SK-N-SH treated with all-trans-retinoic acid at 6 μM for 48 hours (cell line): ENCODE results near the gene SPTB.

Source experiments
- ATAC-seq: fragments of 200-7000 bp; cut with Tn5 transposase; 3 replicates; pipeline ENCODE4 v1.9.1; 2020; ENCODE audit warnings: mild to moderate bottlenecking, moderate library complexity
- BACH2 ChIP-seq: fragments of 250-450 bp; sonication (Bioruptor Pico); IDR thresholded peaks from 2 replicates; pipeline ENCODE4 v1.9.0; 2021; ENCODE audit warnings: mild to moderate bottlenecking, borderline replicate concordance
- CSDC2 ChIP-seq: fragments of 250-450 bp; sonication (Bioruptor Pico); IDR thresholded peaks from 2 replicates; pipeline ENCODE4 v1.5.0; 2020; ENCODE audit warnings: mild to moderate bottlenecking, moderate library complexity
- CSRNP3 ChIP-seq: fragments of 250-450 bp; sonication (Bioruptor Pico); IDR thresholded peaks from 2 replicates; pipeline ENCODE4 v1.5.1; 2021; ENCODE audit warnings: mild to moderate bottlenecking, moderate library complexity
- ESRRG ChIP-seq: fragments of 250-450 bp; sonication (Bioruptor Pico); IDR thresholded peaks from 2 replicates; pipeline ENCODE4 v1.6.1; 2021; ENCODE audit warnings: mild to moderate bottlenecking
- GLIS3 ChIP-seq: fragments of 250-450 bp; sonication (Bioruptor Pico); IDR thresholded peaks from 2 replicates; pipeline ENCODE4 v1.5.0; 2020; ENCODE audit warnings: mild to moderate bottlenecking, moderate library complexity
- ISL1 ChIP-seq: fragments of 250-450 bp; sonication (Bioruptor Pico); IDR thresholded peaks from 2 replicates; pipeline ENCODE4 v2.1.2; 2022; ENCODE audit warnings: mild to moderate bottlenecking, moderate library complexity
- OSR1 ChIP-seq: fragments of 250-450 bp; sonication (Bioruptor Pico); IDR thresholded peaks from 2 replicates; pipeline ENCODE4 v1.8.0; 2022; ENCODE audit warnings: moderate library complexity, mild to moderate bottlenecking, inconsistent platforms
- RARB ChIP-seq: fragments of 250-450 bp; sonication (Bioruptor Pico); IDR thresholded peaks from 2 replicates; pipeline ENCODE4 v1.8.0; 2021; ENCODE audit warnings: mild to moderate bottlenecking, moderate library complexity
- SNAI2 ChIP-seq: fragments of 250-450 bp; sonication (Bioruptor Pico); IDR thresholded peaks from 2 replicates; pipeline ENCODE4 v1.5.0; 2020; ENCODE audit warnings: mild to moderate bottlenecking, moderate library complexity
- TCF4 ChIP-seq: fragments of 250-450 bp; sonication (Bioruptor Pico); IDR thresholded peaks from 2 replicates; pipeline ENCODE4 v1.8.0; 2021; ENCODE audit warnings: mild to moderate bottlenecking, moderate library complexity, borderline replicate concordance
- TOX ChIP-seq: fragments of 250-450 bp; sonication (Bioruptor Pico); IDR thresholded peaks from 2 replicates; pipeline ENCODE4 v1.8.0; 2021; ENCODE audit warnings: mild to moderate bottlenecking, moderate library complexity, borderline replicate concordance
- TSHZ2 ChIP-seq: fragments of 250-450 bp; sonication (Bioruptor Pico); IDR thresholded peaks from 2 replicates; pipeline ENCODE4 v1.5.0; 2020; ENCODE audit warnings: mild to moderate bottlenecking, moderate library complexity
- ZFP3 ChIP-seq: fragments of 250-450 bp; sonication (Bioruptor Pico); IDR thresholded peaks from 2 replicates; pipeline ENCODE4 v1.5.0; 2020; ENCODE audit warnings: mild to moderate bottlenecking, moderate library complexity
- ZFP30 ChIP-seq: fragments of 450-650 bp; formaldehyde crosslinking; IDR thresholded peaks from 2 replicates; pipeline ENCODE4 v1.5.0; 2022; ENCODE audit warnings: mild to moderate bottlenecking, moderate library complexity
- ZNF565 ChIP-seq: fragments of 450-650 bp; formaldehyde crosslinking; conservative IDR thresholded peaks from 2 replicates; pipeline ENCODE4 v1.5.0; 2020; ENCODE audit warnings: low read depth, mild to moderate bottlenecking, moderate library complexity
- ZNF70 ChIP-seq: fragments of 450-650 bp; formaldehyde crosslinking; IDR thresholded peaks from 2 replicates; pipeline ENCODE4 v1.5.0; 2020; ENCODE audit warnings: mild to moderate bottlenecking, moderate library complexity
- ZNF8 ChIP-seq: fragments of 450-650 bp; formaldehyde crosslinking; IDR thresholded peaks from 2 replicates; pipeline ENCODE4 v1.5.0; 2020; ENCODE audit warnings: mild to moderate bottlenecking, moderate library complexity
- TF ChIP-seq, protein P1 (sequence below): fragments of 250-450 bp; sonication (Bioruptor Pico); IDR thresholded peaks from 2 replicates; pipeline ENCODE4 v1.5.1; 2020; ENCODE audit warnings: low read depth, mild to moderate bottlenecking, moderate library complexity
- TF ChIP-seq, protein P2 (sequence below): fragments of 250-450 bp; sonication (Bioruptor Pico); IDR thresholded peaks from 2 replicates; pipeline ENCODE4 v1.8.0; 2020; ENCODE audit warnings: mild to moderate bottlenecking, moderate library complexity, borderline replicate concordance
- TF ChIP-seq, protein P3 (sequence below): fragments of 250-450 bp; sonication (Bioruptor Pico); IDR thresholded peaks from 2 replicates; pipeline ENCODE4 v1.8.0; 2021; ENCODE audit warnings: low read depth, mild to moderate bottlenecking, moderate library complexity, borderline replicate concordance

The SPTB gene

DNA sequence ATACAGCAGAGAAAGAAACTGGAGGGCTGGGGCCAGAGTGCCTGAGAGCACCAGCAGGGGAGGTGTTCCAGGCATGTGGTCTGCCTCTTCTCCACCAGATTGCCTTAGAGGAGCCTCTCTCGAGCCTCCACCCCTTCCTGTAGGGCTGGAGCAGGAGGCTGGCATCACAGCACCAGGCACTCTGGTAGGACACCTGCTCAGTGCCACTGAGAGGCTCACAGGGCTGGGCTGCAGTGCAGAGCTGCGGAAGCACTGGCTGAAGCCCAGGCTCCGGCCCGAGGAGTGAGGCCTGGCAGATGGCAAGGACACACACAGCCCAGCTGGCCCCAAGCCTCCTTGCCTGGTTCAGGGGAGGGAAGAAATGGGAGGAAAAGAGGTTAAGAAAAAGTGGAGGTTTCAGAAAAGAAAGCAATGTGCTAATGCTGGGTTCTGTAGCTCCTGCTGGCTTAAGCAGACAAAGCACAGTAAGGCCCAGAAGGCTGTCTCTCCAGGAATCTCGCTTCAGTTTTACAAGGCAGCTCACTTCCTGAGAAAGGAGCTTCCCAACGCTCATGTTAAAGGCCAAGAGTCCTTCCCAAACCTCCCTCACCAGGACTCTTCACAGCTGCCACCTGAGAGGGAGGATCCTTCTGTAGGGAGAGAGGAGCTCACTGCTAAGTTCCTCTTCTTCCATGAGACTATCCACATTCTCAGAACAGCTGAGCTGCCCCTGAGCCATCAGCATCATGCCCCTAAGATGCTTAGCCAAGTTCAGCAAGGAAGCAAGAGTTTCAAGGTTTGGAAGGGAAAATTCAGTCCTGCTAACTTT, 23.8 kb downstream of the SPTB start:
- no peak for TF ChIP-seq CSDC2 (CRISPR knock-in tag)
- no peak for TF ChIP-seq TSHZ2
- no peak for TF ChIP-seq OSR1 (CRISPR knock-in tag)
- TF ChIP-seq TCF4 (CRISPR knock-in tag), result no peak
- no peak for TF ChIP-seq TOX (CRISPR knock-in tag)
- no peak for TF ChIP-seq BACH2
- no peak for TF ChIP-seq ZNF8 (CRISPR knock-in tag)
- TF ChIP-seq, all 23 proteins: peak for 0

DNA sequence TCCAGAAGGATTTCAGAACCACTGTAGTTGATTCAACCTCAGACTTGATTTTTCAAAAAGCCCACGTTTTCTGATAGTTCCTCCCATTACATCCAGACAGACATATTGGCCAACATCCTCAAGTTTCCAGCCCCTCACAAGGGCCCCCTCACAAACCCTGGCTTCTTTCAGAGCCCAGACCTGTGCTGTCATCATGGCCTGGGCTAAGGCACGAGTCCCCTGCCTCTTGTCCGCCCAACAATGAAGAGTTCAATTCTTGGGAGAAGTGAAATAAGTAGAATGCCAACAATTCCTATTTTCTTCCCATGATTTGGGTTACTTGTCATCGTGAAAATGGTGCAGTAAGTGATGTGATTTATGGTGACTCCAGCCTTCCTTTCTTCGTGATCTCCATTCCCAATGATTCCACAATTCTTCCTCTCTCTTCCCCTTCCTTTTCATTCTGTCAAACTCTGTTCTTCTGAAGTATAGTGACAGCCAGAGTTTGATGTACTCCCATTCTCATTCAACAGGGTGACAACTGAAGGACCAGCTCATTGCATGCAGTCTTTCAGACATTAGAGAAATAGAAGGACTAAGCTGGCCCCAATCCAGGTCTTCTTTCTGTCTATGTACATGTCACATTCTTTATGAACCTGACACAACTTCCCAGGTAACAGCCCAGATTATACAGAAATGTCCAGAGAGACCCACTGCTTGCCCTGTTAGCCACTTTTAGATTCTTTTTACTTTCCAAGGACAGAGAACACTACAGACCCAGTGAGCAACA, 29.2 kb downstream of the SPTB start:
- TF ChIP-seq, protein P1, sequence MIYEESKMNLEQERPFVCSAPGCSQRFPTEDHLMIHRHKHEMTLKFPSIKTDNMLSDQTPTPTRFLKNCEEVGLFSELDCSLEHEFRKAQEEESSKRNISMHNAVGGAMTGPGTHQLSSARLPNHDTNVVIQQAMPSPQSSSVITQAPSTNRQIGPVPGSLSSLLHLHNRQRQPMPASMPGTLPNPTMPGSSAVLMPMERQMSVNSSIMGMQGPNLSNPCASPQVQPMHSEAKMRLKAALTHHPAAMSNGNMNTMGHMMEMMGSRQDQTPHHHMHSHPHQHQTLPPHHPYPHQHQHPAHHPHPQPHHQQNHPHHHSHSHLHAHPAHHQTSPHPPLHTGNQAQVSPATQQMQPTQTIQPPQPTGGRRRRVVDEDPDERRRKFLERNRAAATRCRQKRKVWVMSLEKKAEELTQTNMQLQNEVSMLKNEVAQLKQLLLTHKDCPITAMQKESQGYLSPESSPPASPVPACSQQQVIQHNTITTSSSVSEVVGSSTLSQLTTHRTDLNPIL (CRISPR knock-in tag), result no peak
- TF ChIP-seq ESRRG (CRISPR knock-in tag) (no peak), ZFP30 (CRISPR knock-in tag) (no peak), TOX (CRISPR knock-in tag) (no peak), RARB (CRISPR knock-in tag) (no peak), SNAI2 (CRISPR knock-in tag) (no peak), ZNF8 (CRISPR knock-in tag) (no peak), ZNF70 (CRISPR knock-in tag) (no peak), TCF4 (CRISPR knock-in tag) (no peak), GLIS3 (CRISPR knock-in tag) (no peak), ZNF565 (CRISPR knock-in tag) (no peak), TSHZ2 (no peak), BACH2 (no peak), OSR1 (CRISPR knock-in tag) (no peak), ISL1 (CRISPR knock-in tag) (no peak), CSDC2 (CRISPR knock-in tag) (no peak), ZFP3 (CRISPR knock-in tag) (no peak), CSRNP3 (CRISPR knock-in tag) (no peak)
- TF ChIP-seq, protein P2, sequence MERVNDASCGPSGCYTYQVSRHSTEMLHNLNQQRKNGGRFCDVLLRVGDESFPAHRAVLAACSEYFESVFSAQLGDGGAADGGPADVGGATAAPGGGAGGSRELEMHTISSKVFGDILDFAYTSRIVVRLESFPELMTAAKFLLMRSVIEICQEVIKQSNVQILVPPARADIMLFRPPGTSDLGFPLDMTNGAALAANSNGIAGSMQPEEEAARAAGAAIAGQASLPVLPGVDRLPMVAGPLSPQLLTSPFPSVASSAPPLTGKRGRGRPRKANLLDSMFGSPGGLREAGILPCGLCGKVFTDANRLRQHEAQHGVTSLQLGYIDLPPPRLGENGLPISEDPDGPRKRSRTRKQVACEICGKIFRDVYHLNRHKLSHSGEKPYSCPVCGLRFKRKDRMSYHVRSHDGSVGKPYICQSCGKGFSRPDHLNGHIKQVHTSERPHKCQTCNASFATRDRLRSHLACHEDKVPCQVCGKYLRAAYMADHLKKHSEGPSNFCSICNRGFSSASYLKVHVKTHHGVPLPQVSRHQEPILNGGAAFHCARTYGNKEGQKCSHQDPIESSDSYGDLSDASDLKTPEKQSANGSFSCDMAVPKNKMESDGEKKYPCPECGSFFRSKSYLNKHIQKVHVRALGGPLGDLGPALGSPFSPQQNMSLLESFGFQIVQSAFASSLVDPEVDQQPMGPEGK, result no peak
- TF ChIP-seq, protein P3, sequence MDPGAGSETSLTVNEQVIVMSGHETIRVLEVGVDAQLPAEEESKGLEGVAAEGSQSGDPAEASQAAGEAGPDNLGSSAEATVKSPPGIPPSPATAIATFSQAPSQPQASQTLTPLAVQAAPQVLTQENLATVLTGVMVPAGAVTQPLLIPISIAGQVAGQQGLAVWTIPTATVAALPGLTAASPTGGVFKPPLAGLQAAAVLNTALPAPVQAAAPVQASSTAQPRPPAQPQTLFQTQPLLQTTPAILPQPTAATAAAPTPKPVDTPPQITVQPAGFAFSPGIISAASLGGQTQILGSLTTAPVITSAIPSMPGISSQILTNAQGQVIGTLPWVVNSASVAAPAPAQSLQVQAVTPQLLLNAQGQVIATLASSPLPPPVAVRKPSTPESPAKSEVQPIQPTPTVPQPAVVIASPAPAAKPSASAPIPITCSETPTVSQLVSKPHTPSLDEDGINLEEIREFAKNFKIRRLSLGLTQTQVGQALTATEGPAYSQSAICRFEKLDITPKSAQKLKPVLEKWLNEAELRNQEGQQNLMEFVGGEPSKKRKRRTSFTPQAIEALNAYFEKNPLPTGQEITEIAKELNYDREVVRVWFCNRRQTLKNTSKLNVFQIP (CRISPR knock-in tag), result no peak

More for the DNA sequence above, 23.8 kb downstream of the SPTB start:
- no peak for ATAC-seq

More for the DNA sequence above, 29.2 kb downstream of the SPTB start:
- ATAC-seq, result no peak
